GM12864 (cell line): ENCODE results near the gene AMACR.

Experiments
- DNase-seq: peaks from one replicate; pipeline ENCODE4 v3.0.0-alpha.2; 2011; ENCODE audit warnings: low read depth
- H3K4me3 ChIP-seq: 2 replicates; pipeline ENCODE4 v1.5.1; 2011; ENCODE audit warnings: mild to moderate bottlenecking, low read depth, low read length, control low read depth
- TF ChIP-seq, protein P1 (sequence below): IDR thresholded peaks from 2 replicates; pipeline ENCODE4 v1.5.1; 2011; ENCODE audit warnings: low read depth, mild to moderate bottlenecking, moderate library complexity, low read length, control low read depth, inconsistent platforms; ENCODE audit errors: missing control alignments

The AMACR gene

DNA sequence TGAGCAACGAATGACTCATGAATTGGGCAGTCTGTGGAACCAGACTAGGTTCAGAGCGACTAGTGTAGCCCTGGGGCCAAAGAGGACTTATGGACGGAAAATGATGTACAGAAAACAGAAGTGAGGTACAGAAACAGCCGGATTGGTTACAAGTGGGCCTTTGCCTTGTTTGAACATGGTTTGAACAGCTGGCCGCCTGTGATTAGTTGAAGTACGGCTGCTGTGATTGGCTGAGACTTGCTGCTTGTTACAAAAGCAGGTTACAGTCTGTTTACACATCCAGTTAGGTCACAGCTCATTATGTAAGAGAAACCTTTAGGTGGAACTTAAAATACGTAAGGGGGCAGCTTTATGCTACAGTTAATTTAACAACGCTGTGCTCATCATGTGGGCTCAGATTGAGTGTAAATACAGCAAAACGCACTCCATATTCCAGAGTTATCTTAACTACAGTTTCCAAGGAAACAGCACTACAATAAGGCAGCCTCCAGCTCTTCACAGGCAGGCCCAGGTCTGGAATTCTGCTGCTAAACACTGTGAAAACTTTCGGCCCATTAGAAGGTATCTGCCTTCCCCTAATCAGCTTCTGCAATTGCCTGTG lies 6.5 kb downstream of the AMACR start:
- no peak overlapping the region for H3K4me3 ChIP-seq
- DNase-seq: no peak
- TF ChIP-seq, protein P1, sequence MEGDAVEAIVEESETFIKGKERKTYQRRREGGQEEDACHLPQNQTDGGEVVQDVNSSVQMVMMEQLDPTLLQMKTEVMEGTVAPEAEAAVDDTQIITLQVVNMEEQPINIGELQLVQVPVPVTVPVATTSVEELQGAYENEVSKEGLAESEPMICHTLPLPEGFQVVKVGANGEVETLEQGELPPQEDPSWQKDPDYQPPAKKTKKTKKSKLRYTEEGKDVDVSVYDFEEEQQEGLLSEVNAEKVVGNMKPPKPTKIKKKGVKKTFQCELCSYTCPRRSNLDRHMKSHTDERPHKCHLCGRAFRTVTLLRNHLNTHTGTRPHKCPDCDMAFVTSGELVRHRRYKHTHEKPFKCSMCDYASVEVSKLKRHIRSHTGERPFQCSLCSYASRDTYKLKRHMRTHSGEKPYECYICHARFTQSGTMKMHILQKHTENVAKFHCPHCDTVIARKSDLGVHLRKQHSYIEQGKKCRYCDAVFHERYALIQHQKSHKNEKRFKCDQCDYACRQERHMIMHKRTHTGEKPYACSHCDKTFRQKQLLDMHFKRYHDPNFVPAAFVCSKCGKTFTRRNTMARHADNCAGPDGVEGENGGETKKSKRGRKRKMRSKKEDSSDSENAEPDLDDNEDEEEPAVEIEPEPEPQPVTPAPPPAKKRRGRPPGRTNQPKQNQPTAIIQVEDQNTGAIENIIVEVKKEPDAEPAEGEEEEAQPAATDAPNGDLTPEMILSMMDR: no peak

DNA sequence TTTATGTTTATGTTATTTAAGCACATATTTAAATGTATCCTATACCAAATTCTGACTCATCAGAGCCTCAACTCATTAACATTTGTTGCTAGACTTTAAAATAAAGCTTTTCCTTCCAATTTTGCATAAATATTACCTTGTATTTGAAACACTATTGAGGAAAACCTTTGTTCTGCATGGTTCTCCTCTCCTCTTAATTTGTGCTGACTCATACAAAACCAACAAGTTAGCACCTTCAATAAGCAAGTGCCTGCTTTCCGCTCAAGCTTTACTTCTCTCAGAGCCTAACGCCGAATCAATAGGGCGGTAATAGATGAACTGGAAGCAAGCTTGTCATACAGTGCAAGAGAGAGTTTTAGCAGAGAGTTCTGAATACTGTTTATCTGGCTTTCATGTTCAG lies 7.9 kb downstream of the AMACR start:
- TF ChIP-seq, protein P1: no peak
- DNase-seq: no peak
- H3K4me3 ChIP-seq: no peak overlapping the region

DNA sequence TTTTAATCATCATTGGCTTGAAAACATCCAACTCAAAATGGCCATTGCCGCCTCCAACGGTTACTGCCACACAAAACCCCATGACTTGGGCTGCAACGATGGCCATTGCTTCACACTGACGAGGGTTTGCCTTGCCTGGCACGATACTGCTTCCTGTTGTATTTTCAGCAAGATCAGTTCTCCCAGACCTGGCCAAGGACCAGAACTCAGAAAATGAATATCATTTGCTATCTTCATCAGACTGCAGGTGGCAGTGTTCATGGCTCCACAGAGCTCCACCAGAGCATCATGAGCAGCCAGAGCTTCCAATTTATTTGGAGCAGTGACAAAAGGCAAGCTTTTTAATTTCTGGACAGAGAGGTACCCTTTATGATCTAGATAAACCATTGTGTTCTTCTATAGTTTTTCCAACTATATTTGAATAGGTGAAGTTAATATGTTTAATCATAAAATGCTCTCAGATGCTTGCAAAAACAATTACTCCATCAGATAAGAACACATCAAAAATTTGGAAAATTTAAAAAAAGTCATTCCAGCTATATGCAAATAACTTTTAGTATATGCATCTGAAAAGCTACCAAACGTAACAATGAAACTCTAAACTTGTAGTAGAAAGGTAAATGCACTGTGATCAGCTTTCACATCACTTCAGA lies 10.4 kb downstream of the AMACR start:
- no peak overlapping the region for H3K4me3 ChIP-seq
- TF ChIP-seq, protein P1: peak; percentile 57
- DNase-seq: no peak

DNA sequence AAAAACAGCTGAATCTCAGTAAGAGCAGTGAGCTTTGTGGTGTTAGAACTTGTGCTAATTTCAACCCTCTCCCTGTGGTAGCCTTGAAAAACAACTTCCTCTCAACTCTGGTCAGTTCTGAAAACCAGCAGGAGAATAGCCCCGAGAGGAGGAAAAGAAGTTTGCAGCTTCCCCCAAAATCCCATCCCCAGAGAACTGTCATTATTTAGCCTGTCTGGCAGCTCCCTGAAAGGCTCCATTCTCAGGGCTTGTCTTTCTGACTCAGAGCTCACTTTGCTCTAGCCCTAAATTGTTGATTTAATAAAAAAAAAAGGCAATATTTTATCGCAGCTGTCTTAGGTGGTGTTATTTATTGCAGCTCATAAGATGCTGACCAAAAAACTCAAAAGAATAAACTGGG lies 12.0 kb downstream of the AMACR start:
- DNase-seq: no peak
- H3K4me3 ChIP-seq: no peak overlapping the region
- TF ChIP-seq, protein P1: no peak

DNA sequence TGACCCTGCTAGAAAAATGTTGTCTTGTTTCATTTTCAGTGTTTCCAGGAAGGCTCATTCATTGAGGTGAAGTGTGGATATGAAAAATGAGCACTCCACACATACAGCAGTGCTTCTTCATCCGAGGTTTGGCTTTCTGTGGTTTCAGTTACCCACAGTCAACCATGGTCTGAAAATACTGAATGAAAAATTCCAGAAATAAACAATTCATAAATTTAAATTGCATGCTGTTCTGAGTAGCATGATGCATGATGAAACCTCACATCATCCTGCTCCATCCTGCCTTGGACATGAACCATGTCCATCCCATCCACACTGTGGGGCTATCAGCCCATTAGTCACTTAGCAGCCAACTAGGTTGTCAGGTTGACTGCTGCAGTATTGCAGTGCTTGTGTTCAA lies 13.0 kb downstream of the AMACR start:
- H3K4me3 ChIP-seq: no peak overlapping the region
- DNase-seq: no peak
- TF ChIP-seq, protein P1: no peak

DNA sequence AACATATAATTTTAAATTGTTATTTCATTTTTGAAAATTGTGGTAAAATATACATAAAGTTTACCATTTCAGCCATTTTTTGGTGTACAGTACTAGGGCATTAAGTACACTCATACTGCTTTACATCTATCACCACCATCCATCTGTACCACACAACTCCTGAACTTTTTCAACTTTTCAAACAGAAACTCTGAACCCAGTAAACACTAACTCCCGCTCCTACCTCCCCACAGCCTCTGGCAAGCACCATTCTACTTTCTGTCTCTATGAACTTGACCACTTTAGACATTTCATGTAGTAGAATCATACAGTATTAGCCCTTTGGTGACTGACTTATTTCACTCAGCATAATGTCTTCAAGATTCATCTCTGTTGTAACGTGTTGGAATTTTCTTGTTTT lies 15.0 kb downstream of the AMACR start:
- DNase-seq: no peak
- TF ChIP-seq, protein P1: no peak
- no peak overlapping the region for H3K4me3 ChIP-seq

DNA sequence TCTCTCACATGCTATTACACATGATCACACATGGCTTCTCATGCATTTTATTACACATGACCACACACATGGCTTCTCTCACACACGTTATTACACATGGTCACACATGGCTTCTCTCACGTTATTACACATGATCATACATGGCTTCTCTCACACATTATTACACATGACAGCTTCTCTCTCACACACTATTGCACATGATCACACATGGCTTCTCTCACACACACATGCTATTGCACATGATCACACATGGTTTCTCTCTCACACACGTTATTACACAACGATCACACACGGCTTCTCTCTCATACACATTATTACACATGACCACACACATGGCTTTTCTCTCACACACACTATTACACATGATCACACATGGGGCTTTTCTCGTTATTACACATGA lies 22.4 kb downstream of the AMACR start:
- DNase-seq: no peak
- TF ChIP-seq, protein P1: no peak
- H3K4me3 ChIP-seq: no peak overlapping the region
